Uterus (tissue), 2 donors: Measurements from ENCODE around the gene TNFRSF25.

Source experiments
- CTCF ChIP-seq, 4 experiments: fragments of 200-600 bp in 2 of 4; fragments of 450-650 bp in 2 of 4; sonication (generic) in 2 of 4; IDR thresholded peaks; one replicate each; pipeline ENCODE4 v1.5.1; 2016 to 2019; ENCODE audit warnings: antibody characterized with exemption in 4 of 4, mild to moderate bottlenecking in 2 of 4, moderate library complexity in 1 of 4
- POLR2A ChIP-seq, 2 donors: fragments of 450-650 bp; IDR thresholded peaks; one replicate each; pipeline ENCODE4 v1.6.1; 2016; ENCODE audit warnings: antibody characterized with exemption in 2 of 2, mild to moderate bottlenecking in 1 of 2, moderate library complexity in 1 of 2

DNA sequence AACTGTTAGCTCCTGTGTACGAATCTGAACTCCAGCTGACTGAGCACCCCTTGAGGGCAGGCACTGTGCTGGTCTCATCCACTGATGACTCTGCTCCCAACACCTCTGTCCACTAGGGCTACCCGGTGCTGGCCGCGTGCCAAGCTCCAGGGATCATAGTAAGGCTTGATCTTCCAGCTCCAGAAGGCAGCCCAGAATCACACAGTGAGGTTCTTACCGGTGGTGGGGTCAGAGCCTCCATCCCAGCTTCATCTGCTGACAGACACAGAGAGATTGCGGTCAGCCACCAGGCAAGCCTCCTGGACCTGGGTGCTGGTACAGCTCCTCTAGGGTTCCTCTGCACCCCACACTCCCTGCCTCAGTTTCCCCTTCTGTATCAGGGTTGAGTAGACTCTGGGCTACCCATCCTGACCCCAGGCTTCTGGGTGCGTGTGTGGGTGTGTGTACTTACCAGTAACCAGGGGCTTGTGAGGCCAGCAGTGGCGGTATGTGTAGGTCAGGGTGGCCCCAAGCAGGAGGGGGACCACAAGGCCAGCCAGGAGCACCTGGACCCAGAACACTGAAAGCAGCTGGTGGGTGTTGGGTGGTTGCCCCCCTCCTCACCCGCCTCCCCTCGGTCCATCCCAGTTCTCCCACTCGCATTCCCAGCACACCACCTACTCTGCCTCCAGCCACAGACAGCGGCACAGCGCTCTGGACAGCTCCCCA lies 3.4 kb downstream of the TNFRSF25 start:
- TF ChIP-seq CTCF (IDR thresholded peaks at IDR 0.05) (no peak), POLR2A (IDR thresholded peaks at IDR 0.05) (no peak)
